ENCODE measurements around the gene PCBP2.
"Not testable (repeated sequence)": the region's sequence is repeated elsewhere in the genome, so short reads cannot be mapped to it uniquely, and the experiment has no call there.

The PCBP2 gene

DNA sequence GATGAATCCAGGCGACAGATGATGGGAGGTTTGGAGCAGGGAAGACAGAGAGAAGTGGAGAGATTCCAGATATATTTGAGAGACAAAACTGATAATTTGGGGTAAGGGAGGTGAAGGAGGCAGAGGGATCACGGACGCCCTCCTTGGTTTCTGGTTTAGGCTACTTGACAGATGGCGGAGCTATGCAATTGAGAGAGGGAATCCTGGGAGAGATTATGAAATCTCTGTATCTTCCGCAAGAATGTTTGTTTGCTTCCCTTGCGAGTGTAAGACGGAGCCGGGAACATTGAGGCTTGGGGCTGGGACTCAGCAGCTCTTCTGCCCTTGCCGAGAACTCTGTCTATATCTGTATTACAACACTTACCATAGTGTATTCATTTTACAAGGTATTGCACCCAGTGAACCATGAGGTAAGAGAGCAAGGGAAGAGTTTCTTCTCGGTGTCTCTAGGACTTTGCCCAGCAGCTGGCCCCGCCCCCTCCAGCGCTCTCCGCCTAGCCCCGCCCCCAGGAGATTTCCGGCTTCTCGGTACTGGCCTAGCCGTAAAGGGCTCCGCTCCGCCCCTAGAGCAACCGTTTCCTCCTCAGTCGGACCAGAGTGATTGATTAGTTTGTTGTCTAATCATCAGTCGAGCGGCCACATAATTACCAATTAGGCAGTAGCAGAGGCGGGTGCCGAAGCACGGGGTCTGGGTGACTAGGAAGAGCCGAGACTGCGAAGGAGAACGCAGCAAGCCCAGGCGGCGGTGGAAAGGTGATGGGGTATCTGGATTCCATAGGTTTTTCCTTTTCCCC is 10.7 kb upstream of the PCBP2 start, which contains the start of gene PRR13:
Gene PRR13 (plus strand): TSS at position 695 of the 794 bp plus-strand sequence. CDS start 981 bp downstream, outside the sequence.
- DNase-seq = peak; percentile 96

DNA sequence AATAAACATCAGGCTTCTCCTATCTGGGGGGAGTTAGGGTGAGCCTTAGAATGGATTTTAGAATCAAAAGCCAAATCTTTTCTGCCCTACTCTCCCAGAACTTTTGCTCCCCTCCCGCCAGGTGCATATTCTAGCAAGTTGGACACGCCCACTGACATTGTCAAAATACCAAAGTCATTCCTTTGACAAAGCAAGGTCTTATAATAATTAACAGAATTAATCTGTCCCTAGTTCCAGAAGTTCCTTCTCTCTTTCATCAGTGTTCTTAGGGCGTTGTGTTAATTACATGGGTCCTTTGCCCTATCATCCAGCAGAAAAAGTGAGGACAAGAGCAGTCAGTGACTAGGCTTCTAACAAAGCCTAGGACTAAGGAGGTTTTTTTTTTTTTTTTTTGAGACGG is 7.9 kb upstream of the PCBP2 start:
- no peak for DNase-seq

DNA sequence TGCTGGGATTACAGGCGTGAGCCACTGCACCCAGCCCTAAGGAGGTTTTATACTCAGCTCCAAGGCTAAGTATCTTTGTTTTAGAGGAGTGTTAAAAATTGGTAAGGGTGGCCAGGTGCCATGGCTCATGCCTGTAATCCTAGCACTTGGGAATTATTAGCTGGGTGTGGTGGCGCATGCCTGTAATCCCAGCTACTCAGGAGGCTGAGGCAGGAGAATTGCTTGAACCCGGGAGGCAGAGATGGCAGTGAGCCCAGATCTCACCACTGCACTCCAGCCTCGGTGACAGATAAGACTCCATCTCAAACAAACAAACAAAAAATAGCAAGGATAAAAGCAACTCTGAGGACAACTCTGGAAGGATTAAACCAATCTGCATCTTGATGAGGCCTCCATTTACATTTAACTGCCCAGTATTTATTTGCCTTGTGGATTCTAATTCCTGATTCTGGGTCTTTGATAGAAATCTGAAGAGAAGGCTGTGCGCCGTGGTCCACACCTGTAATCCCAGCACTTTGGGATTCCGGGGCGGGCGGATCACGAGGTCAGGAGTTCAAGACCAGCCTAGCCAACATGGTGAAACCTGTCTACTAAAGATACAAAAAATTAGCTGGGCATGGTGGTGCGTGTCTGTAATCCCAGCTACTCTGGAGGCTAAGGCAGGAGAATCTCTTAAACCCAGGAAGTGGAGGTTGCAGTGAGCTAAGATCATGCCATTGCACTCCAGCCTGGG is 7.1 kb upstream of the PCBP2 start:
- DNase-seq = not testable (repeated sequence)

- DNase-seq = no peak
These were observed 966 bp upstream of the PCBP2 start for GRCh38 chr12:53450936-53451335.

DNA sequence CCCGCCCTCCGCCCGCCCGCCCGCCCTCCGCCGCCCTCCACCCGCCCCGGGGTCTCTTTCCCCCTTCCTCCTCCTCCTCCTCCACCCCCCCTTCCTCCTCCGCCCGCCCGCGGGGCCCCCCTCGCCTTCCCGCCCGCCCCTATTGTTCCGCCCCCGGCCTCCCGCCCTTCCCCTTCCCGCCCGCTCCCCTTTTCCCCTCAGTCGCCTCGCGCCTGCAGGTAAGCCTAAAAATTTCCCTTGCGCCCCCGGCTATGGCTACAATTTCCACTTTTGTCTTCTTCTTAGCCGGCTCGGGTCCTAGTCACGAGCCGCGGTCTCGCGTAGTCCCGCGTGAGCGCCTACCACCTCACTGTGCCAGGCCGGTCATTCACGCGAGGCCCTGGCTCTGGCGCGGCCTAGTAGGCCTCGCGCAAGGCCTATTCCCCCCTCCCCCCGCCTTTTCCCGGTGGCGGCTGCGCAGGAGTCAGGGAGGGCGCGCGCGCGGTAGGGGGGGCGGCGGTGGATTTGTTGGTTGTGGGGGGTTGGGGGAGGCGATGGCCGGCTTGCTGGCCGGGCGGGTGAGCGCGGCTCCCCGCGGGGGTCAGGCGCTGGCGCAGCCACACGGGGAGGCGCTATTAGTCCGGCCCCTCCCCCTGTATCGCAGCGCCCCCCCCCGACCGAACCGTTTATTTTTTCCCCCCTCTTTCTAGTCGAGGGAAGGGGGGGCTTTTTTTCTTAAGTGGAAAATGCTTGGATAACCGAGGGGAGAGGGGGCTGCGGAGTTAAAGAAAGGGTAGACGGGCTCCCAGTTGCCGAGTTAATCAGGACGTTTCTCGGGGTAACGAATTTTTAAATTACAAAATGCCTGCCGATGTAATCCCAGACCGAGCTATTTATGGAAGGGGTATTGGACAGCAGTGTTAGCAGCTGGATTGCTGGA is 516 bp downstream of the PCBP2 start:
- DNase-seq = peak; percentile 86

DNA sequence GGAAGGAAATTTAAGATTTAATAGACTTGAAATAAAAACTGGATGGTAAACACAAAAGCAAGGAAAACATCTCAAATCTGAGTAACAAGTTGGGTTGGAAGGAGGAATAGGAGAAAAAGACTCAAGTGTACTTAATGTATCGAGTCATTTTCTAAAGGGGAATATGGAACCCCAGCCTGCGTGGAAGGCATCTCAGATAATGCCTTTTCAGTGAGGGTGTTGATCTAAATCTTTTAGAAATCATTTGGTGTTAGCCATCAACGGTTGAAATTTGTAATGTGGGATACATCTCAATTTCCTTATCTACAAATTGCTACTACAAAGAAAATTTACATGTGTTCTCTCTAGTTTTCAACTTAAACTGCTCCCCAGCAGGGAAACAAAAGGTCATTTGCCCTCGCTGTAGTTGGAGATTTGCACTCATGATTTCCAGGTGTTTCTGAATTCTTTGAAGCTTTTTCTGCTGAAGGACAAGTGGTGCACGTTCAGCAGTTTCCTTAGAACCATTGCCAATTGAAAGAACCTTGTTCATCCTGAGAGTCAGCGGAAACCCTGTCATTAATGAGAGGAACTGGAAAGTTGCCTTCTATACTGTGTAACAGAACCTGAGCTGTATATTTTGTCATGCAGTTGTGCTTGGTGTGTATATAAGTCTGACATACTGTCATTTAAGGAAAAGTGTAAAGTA is 2.2 kb downstream of the PCBP2 start:
- DNase-seq = no peak

GRCh38 chr12:53454707-53455106 is 2.8 kb downstream of the PCBP2 start:
- no peak for DNase-seq

GRCh38 chr12:53456654-53457366 is 4.9 kb downstream of the PCBP2 start:
- no peak for DNase-seq

- no peak for DNase-seq
These were observed 7.2 kb downstream of the PCBP2 start for GRCh38 chr12:53459097-53459496.

DNA sequence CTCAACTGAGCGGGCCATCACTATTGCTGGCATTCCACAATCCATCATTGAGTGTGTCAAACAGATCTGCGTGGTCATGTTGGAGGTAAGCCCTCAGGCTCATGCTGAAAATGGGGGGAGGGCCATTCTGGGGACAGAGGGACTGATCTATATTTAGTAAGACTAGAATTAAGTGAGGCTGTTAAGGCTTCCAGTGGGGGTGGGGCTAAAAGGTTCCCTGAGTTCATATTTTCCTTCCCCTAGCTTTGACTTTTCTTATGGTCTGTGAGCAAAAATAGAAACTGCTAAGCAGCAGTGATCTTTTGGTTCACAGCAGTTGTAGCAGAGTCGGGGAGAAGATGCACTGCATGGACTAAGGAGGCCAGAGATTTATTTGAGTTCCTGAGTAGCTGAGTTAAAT is 9.2 kb downstream of the PCBP2 start:
- DNase-seq = no peak

DNA sequence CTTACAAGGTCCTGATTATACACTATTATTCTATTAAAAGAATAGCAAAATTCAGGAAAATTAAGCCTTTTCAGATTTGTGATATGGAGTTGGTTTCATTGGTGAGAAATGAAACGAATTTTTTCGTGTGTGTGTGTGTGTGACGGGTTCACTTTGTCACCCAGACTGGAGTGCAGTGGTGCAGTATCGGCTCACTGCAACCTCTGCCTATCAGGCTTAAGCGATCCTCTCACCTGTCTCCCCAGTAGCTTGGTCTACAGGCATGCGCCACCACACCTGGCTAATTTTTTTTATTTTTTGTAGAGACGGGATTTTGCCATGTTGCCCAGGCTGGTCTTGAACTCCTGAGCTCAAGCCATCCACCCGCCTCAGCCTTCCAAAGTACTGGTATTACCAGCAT is 9.7 kb downstream of the PCBP2 start:
- DNase-seq = no peak

DNA sequence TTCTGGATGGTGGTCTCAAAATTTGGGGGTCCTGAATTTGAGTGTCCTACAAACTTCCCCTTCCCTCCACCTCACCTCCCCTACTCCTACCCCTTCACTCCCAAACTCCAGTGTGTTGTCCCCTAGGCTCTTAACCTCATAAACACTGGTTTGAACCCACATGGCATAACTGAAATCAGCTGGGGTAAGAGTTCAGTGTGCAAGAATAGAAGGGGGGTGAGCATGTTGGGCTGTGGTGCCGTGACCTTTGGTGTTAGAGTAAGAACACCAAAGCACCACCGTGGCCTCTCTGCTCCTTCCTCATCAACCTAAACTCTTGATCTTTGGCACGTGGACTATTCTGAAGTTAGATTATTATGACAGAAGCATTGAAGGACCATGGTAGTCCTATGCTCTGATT is 11.0 kb downstream of the PCBP2 start:
- DNase-seq = no peak

- DNase-seq = no peak
These were observed 12.1 kb downstream of the PCBP2 start for GRCh38 chr12:53463802-53464560.

- DNase-seq = no peak
These were observed 12.9 kb downstream of the PCBP2 start for GRCh38 chr12:53464685-53465418.

- no peak for DNase-seq
These were observed 13.8 kb downstream of the PCBP2 start for GRCh38 chr12:53465679-53466078.

DNA sequence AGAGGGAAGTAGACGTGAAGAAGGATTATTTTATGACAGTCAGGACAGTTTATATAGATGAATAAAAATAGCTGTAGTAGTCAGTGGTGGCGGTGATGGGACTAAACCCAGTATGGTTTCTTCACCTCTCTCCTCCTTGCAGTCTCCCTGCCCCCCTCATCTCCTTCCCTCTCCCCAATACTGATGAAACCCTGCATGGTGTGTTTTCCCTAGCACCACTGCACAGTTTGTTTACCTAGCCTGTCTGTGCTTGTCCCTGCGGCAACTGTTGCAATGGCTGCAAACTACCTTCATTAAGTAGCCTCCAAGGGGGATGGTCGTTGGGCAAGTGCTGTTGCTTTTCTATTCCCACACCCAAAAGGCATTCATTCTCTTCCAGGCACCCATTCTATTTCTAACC is 14.7 kb downstream of the PCBP2 start:
- no peak for DNase-seq

- no peak for DNase-seq
These were observed 15.2 kb downstream of the PCBP2 start for GRCh38 chr12:53467082-53467481.

DNA sequence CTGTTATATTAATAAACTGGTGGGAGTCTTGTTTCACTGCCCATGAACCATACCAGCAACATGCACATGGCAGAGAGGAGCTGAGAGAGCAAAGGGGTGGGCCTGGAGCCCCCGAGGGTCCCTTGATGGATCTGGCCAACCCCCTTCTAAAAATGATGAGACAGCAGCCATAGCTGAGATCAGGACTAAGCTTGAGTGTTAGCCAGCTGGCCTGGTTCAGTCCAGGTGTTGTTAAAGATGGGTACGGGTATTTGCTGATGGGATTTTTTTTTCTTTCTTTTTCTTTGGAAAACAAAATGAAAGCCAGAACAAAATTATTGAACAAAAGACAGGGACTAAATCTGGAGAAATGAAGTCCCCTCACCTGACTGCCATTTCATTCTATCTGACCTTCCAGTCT is 16.0 kb downstream of the PCBP2 start:
- no peak for DNase-seq

GRCh38 chr12:53468282-53468681 is 16.4 kb downstream of the PCBP2 start:
- no peak for DNase-seq

DNA sequence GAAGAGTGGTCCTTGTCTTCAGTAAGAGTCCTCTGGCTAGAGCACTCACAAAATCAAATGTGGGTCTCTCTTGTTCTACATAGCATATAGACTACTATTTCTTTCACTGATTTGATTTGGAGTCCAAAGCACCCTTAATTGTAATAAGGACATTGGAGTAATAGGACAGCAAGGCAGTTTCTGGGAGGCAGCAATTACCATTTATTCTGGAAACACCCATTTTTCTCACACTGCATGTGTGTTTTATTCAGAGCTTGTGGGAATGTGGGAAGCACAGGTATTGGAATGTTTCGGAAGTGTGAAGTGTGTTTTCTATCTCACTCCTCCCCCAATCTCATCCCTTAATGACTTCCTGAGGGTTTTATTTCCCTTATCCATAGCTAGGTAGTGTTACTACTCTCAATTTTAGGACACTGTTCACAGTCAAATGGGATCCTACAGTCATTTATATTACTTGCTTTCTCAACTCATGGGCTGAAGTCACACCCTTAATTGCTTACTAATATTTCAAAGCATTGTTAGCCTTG is 20.2 kb downstream of the PCBP2 start:
- DNase-seq = no peak
